ENCODE results near the gene CCDC191. TPM values are rescaled to one million over a fixed set of nuclear protein-coding genes. Genes with fewer than 3 reads are reported as not detected.

The CCDC191 gene
- polyA plus RNA-seq, 1 donor (not counting 4 experiments of a cell fraction or from before 2014, with no cell fraction given): 3.6 TPM

GRCh38 chr3:114068336-114068735 lies 12.0 kb upstream of the CCDC191 start:
- Histone ChIP-seq H2AFZ (ENCODE audit: control insufficient read depth, low read length) (no peak overlapping the region), H3K4me3 (ENCODE audit: control insufficient read depth in 2 of 3, extremely low read depth in 1 of 3, insufficient read depth in 2 of 3, low read depth in 1 of 3, low read length in 3 of 3) (no peak overlapping the region), H4K20me1 (ENCODE audit: control insufficient read depth, extremely low read depth, insufficient read depth, low read length) (no peaks in the 10 kb centered on the region), H3K9me1 (ENCODE audit: control insufficient read depth, extremely low read depth, insufficient read depth, low read length) (no peaks in the 10 kb centered on the region), H3K79me2 (ENCODE audit: control insufficient read depth, insufficient read depth, low read length) (peaks cover 25% of the 10 kb centered on the region), H3K9ac (ENCODE audit: control insufficient read depth, extremely low read depth, insufficient read depth, low read length) (no peak overlapping the region), H3K4me1 (ENCODE audit: control insufficient read depth, extremely low read depth, insufficient read depth, low read length) (no peaks in the 10 kb centered on the region), H3K27ac (ENCODE audit: control insufficient read depth, insufficient read depth, low read length) (no peak overlapping the region), H3K36me3 (ENCODE audit: control insufficient read depth in 2 of 2, extremely low read depth in 1 of 2, insufficient read depth in 2 of 2, low read length in 2 of 2) (peaks cover 14 to 29% of the 10 kb centered on the region in 2 experiments), H3K27me3 (ENCODE audit: control insufficient read depth, extremely low read depth, insufficient read depth, low read length) (no peaks in the 10 kb centered on the region), H3K4me2 (ENCODE audit: control insufficient read depth, extremely low read depth, insufficient read depth, low read depth, low read length) (no peak overlapping the region), H3K9me3 (ENCODE audit: control insufficient read depth, low read depth, low read length) (no peaks in the 10 kb centered on the region)
- dilution Hi-C loops (cut with MboI; ENCODE audit: extremely low pct_ligation_motif_present, low sequenced_read_pairs): no loop called here
- FAIRE-seq: no peak
- TF ChIP-seq CTCF (optimal IDR thresholded peaks at IDR 0.05 in 1 of 3, IDR thresholded peaks at IDR 0.05 in 1 of 3, conservative IDR thresholded peaks at IDR 0.05 in 1 of 3; ENCODE audit: extremely low read depth in 1 of 3, insufficient read depth in 2 of 3, low read length in 3 of 3) (no peak), EZH2 (IDR thresholded peaks at IDR 0.05; ENCODE audit: low read length) (no peak)
- no peak for DNase-seq (ENCODE audit: low read depth, low spot score)

GRCh38 chr3:114067804-114068203 lies 11.5 kb upstream of the CCDC191 start:
- no peaks in the 10 kb centered on the region for H3K9me3 ChIP-seq (ENCODE audit: control insufficient read depth, low read depth, low read length)
- no peak overlapping the region for H2AFZ ChIP-seq (ENCODE audit: control insufficient read depth, low read length)
- H3K27ac ChIP-seq (ENCODE audit: control insufficient read depth, insufficient read depth, low read length): no peak overlapping the region
- TF ChIP-seq EZH2 (IDR thresholded peaks at IDR 0.05; ENCODE audit: low read length) (no peak), CTCF (optimal IDR thresholded peaks at IDR 0.05 in 1 of 3, IDR thresholded peaks at IDR 0.05 in 1 of 3, conservative IDR thresholded peaks at IDR 0.05 in 1 of 3; ENCODE audit: extremely low read depth in 1 of 3, insufficient read depth in 2 of 3, low read length in 3 of 3) (no peak)
- H3K4me2 ChIP-seq (ENCODE audit: control insufficient read depth, extremely low read depth, insufficient read depth, low read depth, low read length): no peak overlapping the region
- DNase-seq (ENCODE audit: low read depth, low spot score) (no peak), FAIRE-seq (no peak)
- no peak overlapping the region for H3K9ac ChIP-seq (ENCODE audit: control insufficient read depth, extremely low read depth, insufficient read depth, low read length)
- dilution Hi-C loops (cut with MboI; ENCODE audit: extremely low pct_ligation_motif_present, low sequenced_read_pairs): no loop called here
- H3K36me3 ChIP-seq (ENCODE audit: control insufficient read depth in 2 of 2, extremely low read depth in 1 of 2, insufficient read depth in 2 of 2, low read length in 2 of 2): peaks cover 12 to 26% of the 10 kb centered on the region in 2 experiments
- H3K4me1 ChIP-seq (ENCODE audit: control insufficient read depth, extremely low read depth, insufficient read depth, low read length): no peaks in the 10 kb centered on the region
- H4K20me1 ChIP-seq (ENCODE audit: control insufficient read depth, extremely low read depth, insufficient read depth, low read length): no peaks in the 10 kb centered on the region
- no peak overlapping the region for H3K4me3 ChIP-seq (ENCODE audit: control insufficient read depth in 2 of 3, extremely low read depth in 1 of 3, insufficient read depth in 2 of 3, low read depth in 1 of 3, low read length in 3 of 3)
- H3K79me2 ChIP-seq (ENCODE audit: control insufficient read depth, insufficient read depth, low read length): peaks cover 28% of the 10 kb centered on the region
- no peaks in the 10 kb centered on the region for H3K27me3 ChIP-seq (ENCODE audit: control insufficient read depth, extremely low read depth, insufficient read depth, low read length)
- no peaks in the 10 kb centered on the region for H3K9me1 ChIP-seq (ENCODE audit: control insufficient read depth, extremely low read depth, insufficient read depth, low read length)

Data from keratinocyte (primary cell).